Erythroblast (primary cell): ENCODE data around the gene GNAO1.
A peak's percentile ranks its signal among the peaks of the same experiment; 100 is the strongest.

Experiments
- DNase-seq, 2 experiments: peaks; one replicate each; lab custom pipeline; 2025; lab: John Stamatoyannopoulos, UW
- GATA1 ChIP-seq: IDR thresholded peaks from 2 replicates; pipeline ENCODE4 v1.6.1; 2011; ENCODE audit warnings: low read depth, mild to moderate bottlenecking, control low read depth, low read length, moderate library complexity
- POLR2A ChIP-seq: IDR thresholded peaks from 2 replicates; pipeline ENCODE4 v1.6.1; 2011; ENCODE audit warnings: mild to moderate bottlenecking, low read length

GNAO1 gene

GRCh38 chr16:56317998-56318826, 126.9 kb downstream of the GNAO1 start:
- DNase-seq, result peak; percentile 67 to 83
- no peak for TF ChIP-seq POLR2A
- no peak for TF ChIP-seq GATA1

GRCh38 chr16:56318827-56319140, 127.5 kb downstream of the GNAO1 start:
- DNase-seq, result peak in 1 of 2 experiments; percentile 31
- no peak for TF ChIP-seq GATA1
- TF ChIP-seq POLR2A, result no peak

- TF ChIP-seq GATA1 (no peak), POLR2A (no peak)
- peak; percentile 21 to 54 for DNase-seq
Observed at GRCh38 chr16:56319376-56319775, 128.1 kb downstream of the GNAO1 start.

GRCh38 chr16:56320056-56320455, 128.8 kb downstream of the GNAO1 start:
- TF ChIP-seq POLR2A (no peak), GATA1 (no peak)
- peak; percentile 20 to 33 for DNase-seq

GRCh38 chr16:56320811-56321558, 129.7 kb downstream of the GNAO1 start:
- TF ChIP-seq POLR2A, result no peak
- no peak for DNase-seq

- TF ChIP-seq GATA1 (no peak), POLR2A (no peak)
- DNase-seq, result no peak
Observed at GRCh38 chr16:56321571-56321970, 130.3 kb downstream of the GNAO1 start.

GRCh38 chr16:56324406-56324805, 133.1 kb downstream of the GNAO1 start:
- TF ChIP-seq GATA1 (no peak), POLR2A (no peak)
- no peak for DNase-seq

GRCh38 chr16:56325956-56326355, 134.7 kb downstream of the GNAO1 start:
- DNase-seq, result no peak

GRCh38 chr16:56327071-56327928, 136.0 kb downstream of the GNAO1 start:
- no peak for TF ChIP-seq GATA1
- no peak for TF ChIP-seq POLR2A
- no peak for DNase-seq

More at GRCh38 chr16:56325956-56326355, 134.7 kb downstream of the GNAO1 start:
- TF ChIP-seq POLR2A (no peak), GATA1 (no peak)

- TF ChIP-seq GATA1, result no peak
- TF ChIP-seq POLR2A, result no peak
- DNase-seq, result no peak
Observed at GRCh38 chr16:56327929-56328258, 136.6 kb downstream of the GNAO1 start.

GRCh38 chr16:56328276-56329022, 137.2 kb downstream of the GNAO1 start:
- TF ChIP-seq GATA1 (no peak), POLR2A (no peak)
- DNase-seq, result no peak

GRCh38 chr16:56329887-56330286, 138.6 kb downstream of the GNAO1 start:
- TF ChIP-seq GATA1 (no peak), POLR2A (no peak)
- DNase-seq, result no peak

- TF ChIP-seq POLR2A, result no peak
- TF ChIP-seq GATA1, result no peak
- no peak for DNase-seq
Observed at GRCh38 chr16:56330476-56330875, 139.2 kb downstream of the GNAO1 start.
